ENCODE data around the gene ATP1B3.

Gene ATP1B3

GRCh38 chr3:141830508-141830907 lies 45.9 kb upstream of the ATP1B3 start:
- H3K27ac ChIP-seq (ENCODE audit: low read depth, low read length) = no peak overlapping the region
- H3K4me2 ChIP-seq (ENCODE audit: low read length) = no peak overlapping the region
- no peaks in the 10 kb centered on the region for H3K9me3 ChIP-seq (ENCODE audit: control insufficient read depth, insufficient read depth, low read length)
- H3K36me3 ChIP-seq (ENCODE audit: control insufficient read depth, low read length) = no peaks in the 10 kb centered on the region
- H3K4me1 ChIP-seq (ENCODE audit: control insufficient read depth, low read length) = no peaks in the 10 kb centered on the region
- TF ChIP-seq EZH2phosphoT487 (IDR thresholded peaks at IDR 0.05; ENCODE audit: borderline replicate concordance, low read length) (no peak), CTCF (IDR thresholded peaks at IDR 0.05; ENCODE audit: low read depth, low read length, poor library complexity, severe bottlenecking) (no peak)
- no peak overlapping the region for H3K4me3 ChIP-seq (ENCODE audit: low read length)
- H3F3A ChIP-seq (ENCODE audit: control insufficient read depth, insufficient read depth) = no peaks in the 10 kb centered on the region
- no peaks in the 10 kb centered on the region for H4K20me1 ChIP-seq (ENCODE audit: control insufficient read depth, insufficient read depth, low read depth, low read length)
- peaks cover 22% of the 10 kb centered on the region; the same call in 1 of the 2 replicates for H3K27me3 ChIP-seq (ENCODE audit: control insufficient read depth, low read length)
- H3K79me2 ChIP-seq (ENCODE audit: control insufficient read depth, low read length) = no peaks in the 10 kb centered on the region
- no peaks in the 10 kb centered on the region for H3K9me2 ChIP-seq (replicated peaks; ENCODE audit: control insufficient read depth, low read length)

- Histone ChIP-seq H3K79me2 (ENCODE audit: control insufficient read depth, low read length) (no peaks in the 10 kb centered on the region), H3K36me3 (ENCODE audit: control insufficient read depth, low read length) (no peaks in the 10 kb centered on the region), H4K20me1 (ENCODE audit: control insufficient read depth, insufficient read depth, low read depth, low read length) (no peaks in the 10 kb centered on the region), H3K4me2 (ENCODE audit: low read length) (no peak overlapping the region), H3K27me3 (ENCODE audit: control insufficient read depth, low read length) (peaks cover 14% of the 10 kb centered on the region; the same call in 1 of the 2 replicates), H3K27ac (ENCODE audit: low read depth, low read length) (no peak overlapping the region), H3K9me2 (replicated peaks; ENCODE audit: control insufficient read depth, low read length) (no peaks in the 10 kb centered on the region), H3K4me1 (ENCODE audit: control insufficient read depth, low read length) (no peaks in the 10 kb centered on the region), H3K9me3 (ENCODE audit: control insufficient read depth, insufficient read depth, low read length) (no peaks in the 10 kb centered on the region), H3K4me3 (ENCODE audit: low read length) (no peak overlapping the region), H3F3A (ENCODE audit: control insufficient read depth, insufficient read depth) (no peaks in the 10 kb centered on the region)
- TF ChIP-seq EZH2phosphoT487 (IDR thresholded peaks at IDR 0.05; ENCODE audit: borderline replicate concordance, low read length) = no peak
Observed at GRCh38 chr3:141834292-141834691, 42.2 kb upstream of the ATP1B3 start.

GRCh38 chr3:141835557-141836229 lies 40.8 kb upstream of the ATP1B3 start:
- no peaks in the 10 kb centered on the region for H3F3A ChIP-seq (ENCODE audit: control insufficient read depth, insufficient read depth)
- no peaks in the 10 kb centered on the region for H3K36me3 ChIP-seq (ENCODE audit: control insufficient read depth, low read length)
- H3K4me3 ChIP-seq (ENCODE audit: low read length) = no peak overlapping the region
- H3K27ac ChIP-seq (ENCODE audit: low read depth, low read length) = no peak overlapping the region
- no peak overlapping the region for H3K4me2 ChIP-seq (ENCODE audit: low read length)
- peaks cover 6% of the 10 kb centered on the region; the same call in 1 of the 2 replicates for H3K27me3 ChIP-seq (ENCODE audit: control insufficient read depth, low read length)
- TF ChIP-seq CTCF (IDR thresholded peaks at IDR 0.05; ENCODE audit: low read depth, low read length, poor library complexity, severe bottlenecking) = no peak
- no peak for TF ChIP-seq EZH2phosphoT487 (IDR thresholded peaks at IDR 0.05; ENCODE audit: borderline replicate concordance, low read length)
- no peaks in the 10 kb centered on the region for H3K79me2 ChIP-seq (ENCODE audit: control insufficient read depth, low read length)
- no peaks in the 10 kb centered on the region for H3K9me3 ChIP-seq (ENCODE audit: control insufficient read depth, insufficient read depth, low read length)
- H3K4me1 ChIP-seq (ENCODE audit: control insufficient read depth, low read length) = no peaks in the 10 kb centered on the region
- no peaks in the 10 kb centered on the region for H3K9me2 ChIP-seq (replicated peaks; ENCODE audit: control insufficient read depth, low read length)
- no peaks in the 10 kb centered on the region for H4K20me1 ChIP-seq (ENCODE audit: control insufficient read depth, insufficient read depth, low read depth, low read length)

GRCh38 chr3:141839389-141839788 lies 37.1 kb upstream of the ATP1B3 start:
- Histone ChIP-seq H3K79me2 (ENCODE audit: control insufficient read depth, low read length) (no peaks in the 10 kb centered on the region), H3K4me3 (ENCODE audit: low read length) (no peak overlapping the region), H3K4me1 (ENCODE audit: control insufficient read depth, low read length) (no peaks in the 10 kb centered on the region), H3K27ac (ENCODE audit: low read depth, low read length) (no peak overlapping the region), H3K9me2 (replicated peaks; ENCODE audit: control insufficient read depth, low read length) (no peaks in the 10 kb centered on the region), H4K20me1 (ENCODE audit: control insufficient read depth, insufficient read depth, low read depth, low read length) (no peaks in the 10 kb centered on the region), H3K27me3 (ENCODE audit: control insufficient read depth, low read length) (no peaks in the 10 kb centered on the region), H3K9me3 (ENCODE audit: control insufficient read depth, insufficient read depth, low read length) (no peaks in the 10 kb centered on the region), H3K4me2 (ENCODE audit: low read length) (no peak overlapping the region), H3K36me3 (ENCODE audit: control insufficient read depth, low read length) (no peaks in the 10 kb centered on the region), H3F3A (ENCODE audit: control insufficient read depth, insufficient read depth) (no peaks in the 10 kb centered on the region)
- TF ChIP-seq EZH2phosphoT487 (IDR thresholded peaks at IDR 0.05; ENCODE audit: borderline replicate concordance, low read length) = no peak
- TF ChIP-seq CTCF (IDR thresholded peaks at IDR 0.05; ENCODE audit: low read depth, low read length, poor library complexity, severe bottlenecking) = no peak
